ENCODE data around the gene PLEKHH1.

- TF ChIP-seq KAT7 (CRISPR knock-in tag; IDR thresholded peaks at IDR 0.05; ENCODE audit: borderline replicate concordance): no peak
- no peak for TF ChIP-seq USF2 (CRISPR knock-in tag; IDR thresholded peaks at IDR 0.05)
- no peak for TF ChIP-seq POU5F1 (IDR thresholded peaks at IDR 0.05; ENCODE audit: borderline replicate concordance, low read depth, low read length, partially characterized antibody)
- no peak for TF ChIP-seq NCOR1 (IDR thresholded peaks at IDR 0.05)
- TF ChIP-seq, protein P1, sequence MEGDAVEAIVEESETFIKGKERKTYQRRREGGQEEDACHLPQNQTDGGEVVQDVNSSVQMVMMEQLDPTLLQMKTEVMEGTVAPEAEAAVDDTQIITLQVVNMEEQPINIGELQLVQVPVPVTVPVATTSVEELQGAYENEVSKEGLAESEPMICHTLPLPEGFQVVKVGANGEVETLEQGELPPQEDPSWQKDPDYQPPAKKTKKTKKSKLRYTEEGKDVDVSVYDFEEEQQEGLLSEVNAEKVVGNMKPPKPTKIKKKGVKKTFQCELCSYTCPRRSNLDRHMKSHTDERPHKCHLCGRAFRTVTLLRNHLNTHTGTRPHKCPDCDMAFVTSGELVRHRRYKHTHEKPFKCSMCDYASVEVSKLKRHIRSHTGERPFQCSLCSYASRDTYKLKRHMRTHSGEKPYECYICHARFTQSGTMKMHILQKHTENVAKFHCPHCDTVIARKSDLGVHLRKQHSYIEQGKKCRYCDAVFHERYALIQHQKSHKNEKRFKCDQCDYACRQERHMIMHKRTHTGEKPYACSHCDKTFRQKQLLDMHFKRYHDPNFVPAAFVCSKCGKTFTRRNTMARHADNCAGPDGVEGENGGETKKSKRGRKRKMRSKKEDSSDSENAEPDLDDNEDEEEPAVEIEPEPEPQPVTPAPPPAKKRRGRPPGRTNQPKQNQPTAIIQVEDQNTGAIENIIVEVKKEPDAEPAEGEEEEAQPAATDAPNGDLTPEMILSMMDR (IDR thresholded peaks at IDR 0.05 in 2 of 3, conservative IDR thresholded peaks at IDR 0.05 in 1 of 3; ENCODE audit: insufficient read depth in 2 of 3, low read depth in 1 of 3, low read length in 3 of 3): no peak
- TF ChIP-seq JUND (IDR thresholded peaks at IDR 0.05; ENCODE audit: borderline replicate concordance, low read depth, low read length): no peak
- TF ChIP-seq JUND (tag; IDR thresholded peaks at IDR 0.05; ENCODE audit: borderline replicate concordance, low read depth, low read length): no peak
- TF ChIP-seq EP300 (IDR thresholded peaks at IDR 0.05; ENCODE audit: low read length): no peak
- TF ChIP-seq, protein P2, sequence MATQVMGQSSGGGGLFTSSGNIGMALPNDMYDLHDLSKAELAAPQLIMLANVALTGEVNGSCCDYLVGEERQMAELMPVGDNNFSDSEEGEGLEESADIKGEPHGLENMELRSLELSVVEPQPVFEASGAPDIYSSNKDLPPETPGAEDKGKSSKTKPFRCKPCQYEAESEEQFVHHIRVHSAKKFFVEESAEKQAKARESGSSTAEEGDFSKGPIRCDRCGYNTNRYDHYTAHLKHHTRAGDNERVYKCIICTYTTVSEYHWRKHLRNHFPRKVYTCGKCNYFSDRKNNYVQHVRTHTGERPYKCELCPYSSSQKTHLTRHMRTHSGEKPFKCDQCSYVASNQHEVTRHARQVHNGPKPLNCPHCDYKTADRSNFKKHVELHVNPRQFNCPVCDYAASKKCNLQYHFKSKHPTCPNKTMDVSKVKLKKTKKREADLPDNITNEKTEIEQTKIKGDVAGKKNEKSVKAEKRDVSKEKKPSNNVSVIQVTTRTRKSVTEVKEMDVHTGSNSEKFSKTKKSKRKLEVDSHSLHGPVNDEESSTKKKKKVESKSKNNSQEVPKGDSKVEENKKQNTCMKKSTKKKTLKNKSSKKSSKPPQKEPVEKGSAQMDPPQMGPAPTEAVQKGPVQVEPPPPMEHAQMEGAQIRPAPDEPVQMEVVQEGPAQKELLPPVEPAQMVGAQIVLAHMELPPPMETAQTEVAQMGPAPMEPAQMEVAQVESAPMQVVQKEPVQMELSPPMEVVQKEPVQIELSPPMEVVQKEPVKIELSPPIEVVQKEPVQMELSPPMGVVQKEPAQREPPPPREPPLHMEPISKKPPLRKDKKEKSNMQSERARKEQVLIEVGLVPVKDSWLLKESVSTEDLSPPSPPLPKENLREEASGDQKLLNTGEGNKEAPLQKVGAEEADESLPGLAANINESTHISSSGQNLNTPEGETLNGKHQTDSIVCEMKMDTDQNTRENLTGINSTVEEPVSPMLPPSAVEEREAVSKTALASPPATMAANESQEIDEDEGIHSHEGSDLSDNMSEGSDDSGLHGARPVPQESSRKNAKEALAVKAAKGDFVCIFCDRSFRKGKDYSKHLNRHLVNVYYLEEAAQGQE (IDR thresholded peaks at IDR 0.05; ENCODE audit: borderline replicate concordance): no peak
- TF ChIP-seq, protein P2 (CRISPR knock-in tag; IDR thresholded peaks at IDR 0.05; ENCODE audit: low read depth): no peak
- TF ChIP-seq ZNF263 (CRISPR knock-in tag; IDR thresholded peaks at IDR 0.05; ENCODE audit: borderline replicate concordance): no peak
These were observed 48.6 kb downstream of the PLEKHH1 start for GRCh38 chr14:67581643-67582042.

Measured in K562 (cell line).